GM21825 (cell line): Measurements from ENCODE around the gene EPN3.

ENCODE experiments used
- ATAC-seq: cut with Tn5 transposase; IDR thresholded peaks from one replicate; pipeline ENCODE4 v1.9.1; 2021; ENCODE audit warnings: mild to moderate bottlenecking, moderate library complexity; ENCODE audit not compliant: unreplicated experiment

Gene EPN3

DNA sequence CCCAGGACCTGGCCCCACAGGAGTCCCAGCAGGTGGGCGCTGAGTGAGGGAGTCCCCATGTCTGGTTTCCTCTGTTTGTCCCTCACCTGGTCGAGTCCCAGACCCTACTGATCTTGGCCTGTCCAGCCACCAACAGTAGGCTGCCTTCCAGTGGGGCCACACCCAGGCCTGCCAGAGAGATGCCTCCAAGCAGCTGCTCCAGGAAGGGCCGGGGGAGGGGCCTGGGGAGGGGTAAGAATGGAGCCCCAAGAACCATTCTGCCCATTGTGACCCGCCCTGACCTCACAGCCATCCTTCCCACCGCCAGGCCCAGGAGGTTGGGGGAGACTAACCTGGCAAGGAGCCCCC, 15.2 kb downstream of the EPN3 start:
- ATAC-seq: no peak

DNA sequence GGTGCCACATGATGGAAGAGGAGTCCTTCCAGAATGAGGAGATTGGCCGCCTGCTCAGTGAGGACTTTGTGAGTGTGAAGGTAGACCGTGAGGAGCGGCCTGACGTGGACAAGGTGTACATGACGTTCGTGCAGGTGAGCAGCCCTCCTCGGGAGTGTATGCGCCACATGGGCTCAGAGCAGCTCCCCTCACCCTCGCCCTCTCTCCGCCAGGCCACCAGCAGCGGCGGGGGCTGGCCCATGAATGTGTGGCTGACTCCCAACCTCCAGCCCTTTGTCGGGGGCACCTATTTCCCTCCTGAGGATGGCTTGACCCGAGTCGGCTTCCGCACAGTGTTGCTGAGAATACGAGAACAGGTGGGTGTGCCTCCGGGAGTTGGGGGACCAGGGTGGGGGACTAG, 16.3 kb downstream of the EPN3 start:
- ATAC-seq: no peak

DNA sequence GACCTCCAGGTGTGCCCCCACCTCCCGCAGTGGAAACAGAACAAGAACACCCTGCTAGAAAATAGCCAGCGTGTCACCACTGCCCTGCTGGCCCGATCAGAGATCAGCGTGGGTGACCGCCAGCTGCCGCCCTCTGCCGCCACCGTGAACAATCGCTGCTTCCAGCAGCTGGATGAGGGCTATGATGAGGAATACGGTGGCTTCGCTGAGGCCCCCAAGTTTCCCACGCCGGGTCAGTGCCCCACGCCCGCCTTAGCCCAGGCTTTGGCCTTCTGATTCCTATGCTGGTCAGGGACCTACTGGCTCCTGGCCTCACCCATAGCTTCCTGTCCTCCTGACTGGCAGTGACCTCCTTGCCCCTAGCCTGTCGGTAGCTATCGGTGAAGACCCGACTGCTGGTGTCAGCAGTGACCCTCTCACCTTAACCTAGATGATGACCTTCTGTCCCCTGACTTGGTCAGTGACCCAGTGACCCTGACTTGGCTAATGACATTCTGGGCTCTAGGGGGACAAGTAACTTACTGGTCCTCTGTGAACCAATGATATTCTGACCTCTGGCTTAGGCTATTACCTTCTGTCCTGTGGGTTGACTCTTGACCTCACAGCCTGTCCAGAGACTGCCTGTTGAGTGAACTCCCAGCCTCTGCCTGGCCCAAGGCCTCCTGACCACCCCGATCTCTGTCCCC, 16.9 kb downstream of the EPN3 start:
- ATAC-seq: no peak

DNA sequence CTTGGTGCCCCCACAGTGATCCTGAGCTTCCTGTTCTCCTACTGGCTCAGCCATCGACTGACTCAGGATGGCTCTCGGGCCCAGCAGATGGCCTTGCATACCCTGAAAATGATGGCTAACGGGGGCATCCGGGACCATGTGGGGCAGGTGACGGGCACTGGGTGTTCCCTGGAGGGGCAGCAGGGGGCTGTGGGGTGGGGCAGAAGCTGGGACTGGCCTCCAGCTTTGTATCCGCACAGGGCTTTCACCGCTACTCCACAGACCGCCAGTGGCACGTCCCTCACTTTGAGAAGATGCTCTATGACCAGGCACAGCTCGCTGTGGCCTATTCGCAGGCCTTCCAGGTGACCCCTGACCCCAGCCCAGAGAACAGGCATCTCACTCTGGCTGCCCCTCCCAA, 17.4 kb downstream of the EPN3 start:
- no peak for ATAC-seq

DNA sequence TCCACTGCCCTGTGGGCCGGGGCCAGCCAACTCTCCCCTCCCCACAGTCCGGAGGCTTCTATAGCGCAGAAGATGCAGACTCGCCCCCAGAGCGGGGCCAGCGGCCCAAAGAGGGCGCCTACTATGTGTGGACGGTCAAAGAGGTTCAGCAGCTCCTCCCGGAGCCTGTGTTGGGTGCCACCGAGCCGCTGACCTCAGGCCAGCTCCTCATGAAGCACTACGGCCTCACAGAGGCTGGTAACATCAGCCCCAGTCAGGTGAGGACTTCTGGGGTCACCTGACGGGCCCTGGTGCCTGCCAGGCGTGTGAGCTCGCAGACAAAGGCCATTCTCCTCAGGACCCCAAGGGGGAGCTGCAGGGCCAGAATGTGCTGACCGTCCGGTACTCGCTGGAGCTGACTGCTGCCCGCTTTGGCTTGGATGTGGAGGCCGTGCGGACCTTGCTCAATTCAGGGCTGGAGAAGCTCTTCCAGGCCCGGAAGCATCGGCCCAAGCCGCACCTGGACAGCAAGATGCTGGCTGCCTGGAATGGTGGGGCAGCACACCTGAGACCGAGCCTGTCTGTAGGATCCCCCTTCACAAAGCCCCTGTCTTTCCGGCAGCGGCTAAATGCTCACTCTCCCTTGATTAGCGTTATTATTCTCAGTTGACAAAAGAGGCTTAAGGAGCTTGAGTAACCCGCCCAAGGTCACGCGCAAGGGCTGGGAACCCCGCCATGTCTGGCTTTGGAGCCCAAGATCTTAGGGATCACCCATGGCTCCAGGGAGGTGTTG, 18.3 kb downstream of the EPN3 start:
- no peak for ATAC-seq

DNA sequence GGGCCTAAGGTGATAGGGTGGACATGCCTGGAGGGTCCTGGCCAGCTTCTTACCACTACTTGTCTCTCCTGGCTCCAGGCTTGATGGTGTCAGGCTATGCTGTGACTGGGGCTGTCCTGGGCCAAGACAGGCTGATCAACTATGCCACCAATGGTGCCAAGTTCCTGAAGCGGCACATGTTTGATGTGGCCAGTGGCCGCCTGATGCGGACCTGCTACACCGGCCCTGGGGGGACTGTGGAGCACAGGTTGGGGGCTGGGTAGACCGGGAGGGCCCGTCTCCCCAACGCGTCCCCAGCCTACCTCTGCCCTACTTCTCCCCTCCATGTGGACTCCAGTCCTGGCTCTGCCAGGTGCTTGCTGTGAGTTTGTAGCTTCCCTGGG, 18.9 kb downstream of the EPN3 start:
- ATAC-seq: no peak

DNA sequence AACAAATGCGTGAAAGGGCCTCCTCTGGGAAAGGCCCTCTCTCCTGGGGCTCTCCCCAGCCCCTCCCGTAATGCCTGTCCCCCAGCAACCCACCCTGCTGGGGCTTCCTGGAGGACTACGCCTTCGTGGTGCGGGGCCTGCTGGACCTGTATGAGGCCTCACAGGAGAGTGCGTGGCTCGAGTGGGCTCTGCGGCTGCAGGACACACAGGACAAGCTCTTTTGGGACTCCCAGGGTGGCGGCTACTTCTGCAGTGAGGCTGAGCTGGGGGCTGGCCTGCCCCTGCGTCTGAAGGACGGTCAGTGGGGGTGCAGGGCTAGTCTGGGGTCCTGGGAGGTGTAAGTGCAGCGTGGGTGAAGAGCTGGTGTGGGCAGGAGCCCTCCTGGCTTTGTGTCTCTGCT, 19.3 kb downstream of the EPN3 start:
- ATAC-seq: no peak

DNA sequence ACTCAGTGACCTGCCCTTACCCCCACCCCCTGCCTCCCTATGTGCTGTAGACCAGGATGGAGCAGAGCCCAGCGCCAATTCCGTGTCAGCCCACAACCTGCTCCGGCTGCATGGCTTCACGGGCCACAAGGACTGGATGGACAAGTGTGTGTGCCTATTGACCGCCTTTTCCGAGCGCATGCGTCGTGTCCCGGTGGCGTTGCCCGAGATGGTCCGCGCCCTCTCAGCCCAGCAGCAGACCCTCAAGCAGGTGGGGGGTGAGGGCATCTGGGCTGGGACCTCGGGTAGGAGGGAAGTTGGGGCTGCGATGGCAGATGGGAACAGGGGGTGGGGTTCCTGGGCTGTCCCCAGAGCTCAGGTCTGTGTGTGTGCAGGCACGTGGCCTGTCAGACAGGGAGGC, 21.7 kb downstream of the EPN3 start:
- ATAC-seq: no peak

DNA sequence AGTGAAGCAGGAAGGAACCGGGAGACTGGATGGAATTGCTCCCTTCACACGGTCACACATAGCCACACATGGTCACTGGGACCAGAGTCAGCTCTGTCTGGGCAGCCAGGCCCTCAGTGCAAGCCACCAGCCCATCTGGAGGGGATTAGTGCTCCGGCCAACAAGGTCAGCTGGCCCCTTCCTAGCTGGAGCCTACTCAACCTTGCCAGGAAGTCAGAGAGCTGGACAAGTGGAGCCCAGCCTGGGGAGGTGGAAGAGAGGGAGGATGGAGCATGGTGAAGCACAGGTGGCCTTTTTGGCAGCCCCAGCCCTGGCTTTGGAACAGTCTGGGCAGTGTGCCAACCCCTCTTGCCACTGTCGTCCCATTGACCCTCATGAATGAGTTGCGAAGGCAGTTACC, 24.3 kb downstream of the EPN3 start:
- ATAC-seq: no peak

DNA sequence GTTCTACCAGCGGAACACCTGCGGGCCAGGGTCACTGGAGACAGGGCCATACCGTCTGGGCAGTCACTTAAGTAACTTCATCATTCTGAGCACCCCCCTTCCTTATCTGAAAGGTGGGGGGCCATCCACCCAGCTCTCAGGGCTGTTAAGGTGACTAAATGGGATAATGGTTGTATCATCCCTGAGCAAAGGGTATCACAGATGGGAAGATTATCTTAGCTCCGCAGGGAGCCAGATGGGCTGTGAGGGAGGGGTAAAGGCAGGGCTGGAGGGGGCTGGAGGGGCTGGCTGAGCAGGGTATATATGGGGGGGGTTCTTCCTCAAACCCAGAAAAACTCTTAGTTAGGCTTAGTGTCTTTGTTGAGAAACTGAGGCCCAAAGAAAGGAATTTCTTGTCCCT, 25.1 kb downstream of the EPN3 start:
- no peak for ATAC-seq

DNA sequence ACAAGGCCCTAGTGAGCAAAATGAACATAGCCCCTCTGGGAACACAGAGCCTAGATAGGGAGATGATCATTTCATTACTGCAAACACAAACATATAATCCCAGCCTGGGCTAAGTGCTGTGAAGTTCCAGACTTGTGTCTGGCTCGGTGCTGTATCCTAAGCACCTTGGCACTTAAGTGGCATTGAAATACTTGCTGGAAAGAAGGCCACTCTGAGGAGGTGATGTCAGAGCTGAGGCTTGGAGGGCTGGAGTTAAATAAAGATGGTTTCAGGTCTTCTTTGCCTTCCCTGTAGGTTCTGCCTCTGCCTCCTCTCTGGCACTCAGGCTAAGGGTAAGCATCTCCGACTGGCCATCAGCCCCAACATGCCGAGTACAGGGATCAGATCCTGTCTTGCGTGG, 25.6 kb downstream of the EPN3 start:
- ATAC-seq: no peak

DNA sequence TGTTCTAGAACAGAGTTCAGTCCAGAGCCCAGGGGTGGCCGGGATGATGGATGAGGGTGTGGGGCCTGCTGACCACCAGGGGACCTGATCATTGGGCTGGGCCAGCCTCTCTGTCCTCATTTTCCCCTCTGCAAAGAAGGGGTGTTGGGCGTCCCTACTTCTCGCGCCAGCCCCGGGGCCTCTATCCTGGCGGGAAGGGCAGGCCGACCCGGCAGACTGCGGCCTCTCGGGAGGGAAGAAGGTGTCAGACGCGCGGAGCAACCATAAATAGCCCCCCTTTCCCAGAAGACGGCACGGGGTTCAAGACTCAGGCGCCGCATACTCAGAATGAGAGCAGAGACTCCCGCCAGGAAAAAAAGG, 26.0 kb downstream of the EPN3 start:
- no peak for ATAC-seq

DNA sequence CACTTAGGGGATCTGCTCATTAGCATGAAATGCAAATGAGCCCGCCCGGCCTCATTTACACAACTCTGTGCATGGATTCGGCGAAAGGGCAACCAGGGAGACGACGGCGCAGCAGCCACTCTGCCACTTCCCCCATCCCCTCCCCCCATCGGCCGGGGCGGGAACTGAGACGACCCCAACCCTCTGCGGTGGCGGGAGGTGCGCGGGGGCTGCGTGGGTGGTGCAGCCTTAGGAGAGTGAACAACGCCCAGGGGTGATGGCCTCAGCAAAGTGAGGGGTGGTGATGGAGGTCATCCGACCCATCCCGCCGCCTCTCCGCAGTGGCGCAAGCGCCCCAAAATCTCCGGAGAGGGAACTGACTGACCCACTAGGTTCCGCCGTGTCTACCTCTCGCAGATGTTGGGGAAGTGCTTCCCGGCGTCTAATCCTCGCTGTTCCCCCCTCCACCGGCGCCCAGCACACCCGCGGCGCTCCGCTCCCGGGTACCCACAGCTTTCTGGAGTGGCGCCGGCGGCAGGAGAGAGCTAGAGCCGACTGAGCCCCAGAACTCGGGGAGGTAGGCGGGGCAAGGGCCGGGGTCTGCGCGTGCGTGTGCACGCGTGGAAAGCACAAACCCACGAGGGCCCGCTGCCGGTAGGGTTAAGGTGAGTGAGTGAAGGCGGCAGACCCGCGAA, 26.5 kb downstream of the EPN3 start:
- no peak for ATAC-seq

DNA sequence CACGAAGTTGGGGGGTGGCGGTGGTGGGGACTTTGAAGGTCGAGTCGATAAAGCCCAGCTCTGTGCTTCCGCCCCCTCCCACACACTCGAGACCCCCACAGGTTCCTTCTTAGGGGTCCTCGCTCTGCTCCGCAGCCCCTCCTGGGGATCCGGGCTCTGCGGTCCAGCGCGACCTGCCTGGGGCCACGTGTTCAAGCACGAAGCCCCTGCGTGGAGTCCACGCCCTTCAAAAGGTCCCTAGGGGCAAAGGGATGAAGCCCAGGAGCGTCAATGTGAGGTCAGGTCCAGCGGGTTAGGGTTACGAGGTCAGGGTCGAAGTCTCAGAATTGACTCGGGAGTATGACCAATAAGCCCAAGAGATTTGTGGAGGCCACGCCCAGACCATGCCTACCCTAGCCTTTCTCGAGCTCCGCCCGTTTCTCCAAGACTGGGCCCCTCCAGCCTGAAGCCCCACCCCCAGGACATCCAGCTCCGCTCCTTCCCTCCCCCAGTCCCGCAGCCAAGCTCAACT, 27.2 kb downstream of the EPN3 start:
- ATAC-seq: no peak

DNA sequence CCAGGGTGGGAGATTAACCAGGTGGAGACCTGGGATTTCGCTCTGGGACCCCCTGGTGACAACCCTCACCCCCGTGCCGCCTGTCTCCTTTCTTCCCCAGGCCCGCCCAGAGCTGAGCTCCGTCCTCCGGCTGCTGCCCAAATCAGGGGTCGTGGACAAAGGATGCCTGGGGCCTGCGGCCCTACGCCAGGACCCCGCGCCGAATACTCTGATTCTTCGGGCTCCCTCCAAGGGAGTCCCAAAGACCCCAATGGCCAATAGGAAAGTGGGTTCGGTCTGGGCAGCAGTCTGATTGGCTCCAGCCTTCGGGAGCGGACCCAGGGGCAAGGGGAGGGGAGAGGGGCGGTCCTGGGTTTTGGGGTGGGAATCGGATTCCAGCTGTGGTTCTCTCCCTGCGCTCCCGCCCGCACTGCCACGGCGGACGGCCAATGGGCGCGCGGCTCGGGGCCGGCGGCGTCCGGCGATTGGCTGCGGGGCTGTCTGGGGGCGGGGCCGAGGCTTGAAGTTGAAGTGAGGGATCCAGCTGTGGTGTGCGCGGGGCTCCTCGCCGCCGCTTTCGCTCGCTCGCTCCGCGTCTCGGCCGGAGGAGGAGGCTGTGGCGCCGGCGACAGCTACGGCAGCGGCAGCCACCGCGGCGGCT, 27.8 kb downstream of the EPN3 start, which contains the start of gene CACNA1G:
Gene CACNA1G (plus strand): TSS at position 531 of the 640 bp plus-strand sequence. CDS start 745 bp downstream, outside the sequence.
- ATAC-seq: peak; percentile 88

DNA sequence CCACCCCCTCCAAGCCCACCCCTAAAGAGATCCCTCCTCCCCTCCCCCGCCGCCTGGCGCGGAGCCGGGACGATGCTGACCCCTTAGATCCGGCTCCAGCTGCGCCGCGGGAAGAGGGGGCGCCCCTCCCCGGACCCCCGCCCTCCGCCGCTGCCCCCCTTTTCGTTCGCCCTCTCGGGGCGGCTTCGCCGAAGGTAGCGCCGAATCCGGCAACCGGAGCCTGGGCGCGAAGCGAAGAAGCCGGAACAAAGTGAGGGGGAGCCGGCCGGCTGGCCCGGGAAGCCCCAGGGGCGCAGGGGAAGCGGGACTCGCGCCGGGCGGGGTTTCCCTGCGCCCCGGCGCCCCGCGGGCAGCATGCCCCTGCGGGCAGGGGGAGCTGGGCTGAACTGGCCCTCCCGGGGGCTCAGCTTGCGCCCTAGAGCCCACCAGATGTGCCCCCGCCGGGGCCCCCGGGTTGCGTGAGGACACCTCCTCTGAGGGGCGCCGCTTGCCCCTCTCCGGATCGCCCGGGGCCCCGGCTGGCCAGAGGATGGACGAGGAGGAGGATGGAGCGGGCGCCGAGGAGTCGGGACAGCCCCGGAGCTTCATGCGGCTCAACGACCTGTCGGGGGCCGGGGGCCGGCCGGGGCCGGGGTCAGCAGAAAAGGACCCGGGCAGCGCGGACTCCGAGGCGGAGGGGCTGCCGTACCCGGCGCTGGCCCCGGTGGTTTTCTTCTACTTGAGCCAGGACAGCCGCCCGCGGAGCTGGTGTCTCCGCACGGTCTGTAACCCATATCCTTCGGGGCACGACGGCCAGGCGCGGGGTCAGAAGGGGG, 28.6 kb downstream of the EPN3 start:
- ATAC-seq: no peak

DNA sequence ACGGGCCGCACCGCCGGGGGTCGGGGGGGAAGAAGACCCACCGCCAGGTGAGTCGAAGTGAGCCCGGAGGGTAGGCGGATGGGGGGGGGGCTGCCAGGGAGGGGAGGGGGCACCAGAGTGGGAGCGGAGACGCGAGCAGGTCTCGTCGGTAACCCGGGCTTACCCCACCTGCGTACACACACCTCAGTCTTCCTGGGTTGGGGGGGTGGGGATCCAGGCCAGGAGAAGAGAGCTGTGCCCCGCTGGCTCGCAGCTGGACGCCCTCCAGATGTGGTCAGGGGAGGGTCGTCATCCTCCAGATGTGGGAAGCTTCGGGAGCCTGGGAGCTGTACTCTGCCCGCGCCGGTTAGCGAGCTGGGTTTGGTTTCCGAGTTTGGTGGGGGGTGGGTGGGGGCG, 29.2 kb downstream of the EPN3 start:
- no peak for ATAC-seq

DNA sequence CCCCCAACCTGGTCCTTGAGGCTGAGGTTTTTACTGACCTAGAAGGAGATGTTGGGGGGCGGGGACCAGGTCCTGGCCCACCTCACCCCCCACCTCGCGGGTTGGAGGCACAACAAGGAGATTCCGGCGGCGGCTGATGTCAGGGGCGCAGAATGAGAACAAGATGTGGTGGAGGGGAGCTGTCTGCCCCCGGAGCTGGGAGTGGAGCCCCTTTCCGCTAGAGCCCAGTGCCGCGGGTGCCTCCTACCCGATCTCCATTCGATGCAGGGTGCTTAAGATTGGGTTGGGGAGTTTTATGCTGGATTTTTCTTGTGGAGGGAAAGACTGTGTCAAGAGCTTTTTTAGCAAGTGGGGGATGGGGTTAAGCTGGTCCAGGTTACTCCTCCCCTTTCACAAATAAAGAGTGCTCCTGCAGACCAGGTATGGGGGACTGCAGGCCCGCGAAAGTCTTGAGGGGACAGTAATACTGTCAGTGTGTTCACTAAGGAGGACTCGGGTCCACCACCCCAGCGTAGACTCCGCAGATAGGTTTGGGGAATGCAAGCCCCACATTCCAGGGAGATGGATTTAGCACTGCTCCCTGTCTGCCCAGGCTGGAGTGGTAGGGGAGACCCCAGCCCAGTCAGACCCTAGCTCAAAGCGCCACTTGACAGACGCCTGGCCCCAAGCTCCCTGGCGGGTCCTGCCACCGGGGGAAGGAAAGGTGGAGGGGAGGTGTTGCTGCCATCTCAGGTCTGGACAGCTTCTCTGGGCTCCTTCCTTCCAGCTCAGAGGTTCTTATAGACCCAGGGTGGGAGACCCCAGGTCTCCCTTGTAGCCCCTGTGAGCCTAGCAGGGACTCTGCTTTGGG, 29.9 kb downstream of the EPN3 start:
- no peak for ATAC-seq

DNA sequence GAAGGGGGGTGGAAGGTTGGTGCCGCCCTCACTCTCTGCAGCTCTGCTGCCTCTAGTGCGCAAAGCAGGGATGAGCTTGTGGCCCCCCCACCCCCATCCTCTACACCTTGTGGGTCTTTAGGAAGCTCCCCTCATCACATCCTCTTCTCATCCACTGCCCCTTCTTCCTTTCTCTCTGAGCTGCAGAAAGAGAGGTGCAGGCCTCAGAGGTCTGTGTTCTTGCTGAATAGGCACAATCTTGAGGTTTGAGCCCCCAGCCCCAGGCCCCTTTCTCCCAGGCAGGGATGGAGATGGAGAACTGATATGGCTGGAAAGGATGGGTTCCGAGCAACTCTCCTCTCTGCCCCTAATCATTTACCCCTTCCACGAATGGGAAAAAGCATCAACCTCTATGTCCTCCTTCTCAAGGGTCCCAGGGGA, 30.6 kb downstream of the EPN3 start:
- no peak for ATAC-seq

DNA sequence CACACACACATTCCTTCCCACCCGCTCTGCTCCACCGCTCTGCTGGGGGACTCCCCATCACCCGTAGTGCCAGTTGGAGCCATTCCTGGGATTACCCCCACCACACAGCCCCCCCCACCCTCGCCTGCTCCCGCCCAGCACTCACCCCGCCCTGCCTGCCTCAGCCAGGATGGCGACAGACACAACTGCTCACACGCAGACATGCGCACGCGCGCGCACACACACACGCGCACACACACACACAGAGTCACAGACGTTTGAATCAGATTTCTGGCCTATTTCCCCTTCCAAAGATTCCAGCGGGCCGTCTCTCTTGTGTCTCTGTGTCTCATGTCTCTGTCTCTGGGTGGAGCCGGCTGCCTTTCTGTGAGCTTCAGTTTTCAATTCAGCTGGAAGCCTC, 32.4 kb downstream of the EPN3 start:
- no peak for ATAC-seq
